Measurements from ENCODE around the gene BICC1.

GRCh38 chr10:58514111-58514770 is 1.6 kb downstream of the BICC1 start:
- TF ChIP-seq, protein P1, sequence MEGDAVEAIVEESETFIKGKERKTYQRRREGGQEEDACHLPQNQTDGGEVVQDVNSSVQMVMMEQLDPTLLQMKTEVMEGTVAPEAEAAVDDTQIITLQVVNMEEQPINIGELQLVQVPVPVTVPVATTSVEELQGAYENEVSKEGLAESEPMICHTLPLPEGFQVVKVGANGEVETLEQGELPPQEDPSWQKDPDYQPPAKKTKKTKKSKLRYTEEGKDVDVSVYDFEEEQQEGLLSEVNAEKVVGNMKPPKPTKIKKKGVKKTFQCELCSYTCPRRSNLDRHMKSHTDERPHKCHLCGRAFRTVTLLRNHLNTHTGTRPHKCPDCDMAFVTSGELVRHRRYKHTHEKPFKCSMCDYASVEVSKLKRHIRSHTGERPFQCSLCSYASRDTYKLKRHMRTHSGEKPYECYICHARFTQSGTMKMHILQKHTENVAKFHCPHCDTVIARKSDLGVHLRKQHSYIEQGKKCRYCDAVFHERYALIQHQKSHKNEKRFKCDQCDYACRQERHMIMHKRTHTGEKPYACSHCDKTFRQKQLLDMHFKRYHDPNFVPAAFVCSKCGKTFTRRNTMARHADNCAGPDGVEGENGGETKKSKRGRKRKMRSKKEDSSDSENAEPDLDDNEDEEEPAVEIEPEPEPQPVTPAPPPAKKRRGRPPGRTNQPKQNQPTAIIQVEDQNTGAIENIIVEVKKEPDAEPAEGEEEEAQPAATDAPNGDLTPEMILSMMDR (IDR thresholded peaks at IDR 0.05) = no peak
- TF ChIP-seq POLR2A (IDR thresholded peaks at IDR 0.05) = no peak
